Caco-2 (cell line): ENCODE results near the gene SLC9A6. TPM values are rescaled to one million over a fixed set of nuclear protein-coding genes. Genes with fewer than 3 reads are reported as not detected.
A peak's percentile ranks its signal among the peaks of the same experiment; 100 is the strongest.

Experiments used
- BruUV-seq: library from RNA; stranded (reverse); fragments of 400-500 nt; replicated peaks from 2 replicates; lab custom pipeline; 2021; lab: Mats Ljungman, UMichigan
- CTCF ChIA-PET: fragments of 300-600 bp; sonication (Branson Sonifier 250); formaldehyde crosslinking; loops from one replicate; lab custom pipeline; 2022; ENCODE audit warnings: antibody characterized with exemption; lab: Charles Lee
- POLR2A ChIA-PET: fragments of 300-600 bp; sonication (Branson Sonifier 250); formaldehyde crosslinking; loops from one replicate; lab custom pipeline; 2022; ENCODE audit warnings: antibody characterized with exemption; lab: Charles Lee
- DNase-seq, 2 experiments: peaks; one replicate each; pipeline versions ENCODE4 v3.0.0 to v3.0.0-alpha.2; 2020 to 2022
- H3K27me3 ChIP-seq: replicated peaks from 2 replicates; pipeline ENCODE4 v1.6.0; 2011; ENCODE audit warnings: low read length; ENCODE audit not compliant: control insufficient read depth, insufficient read depth
- H3K36me3 ChIP-seq: 2 replicates; pipeline ENCODE4 v1.5.1; 2011; ENCODE audit warnings: low read length; ENCODE audit not compliant: control insufficient read depth, insufficient read depth
- H3K4me1 ChIP-seq: fragments of 250-450 bp; sonication (Bioruptor Pico); 2 replicates; pipeline ENCODE4 v1.5.1; 2020; ENCODE audit warnings: mild to moderate bottlenecking
- H3K4me3 ChIP-seq: 2 replicates; pipeline ENCODE4 v1.5.1; 2011; ENCODE audit warnings: low read depth, mild to moderate bottlenecking, control low read depth, low read length
- H3K9me3 ChIP-seq: fragments of 250-450 bp; sonication (Bioruptor Pico); 2 replicates; pipeline ENCODE4 v1.5.1; 2020; ENCODE audit warnings: mild to moderate bottlenecking, moderate library complexity
- H3K27ac Mint-ChIP-seq: one replicate; pipeline ENCODE4 v1.8.0; 2022; ENCODE audit warnings: mixed read lengths; ENCODE audit not compliant: unreplicated experiment
- H3K27me3 Mint-ChIP-seq: one replicate; pipeline ENCODE4 v1.8.0; 2022; ENCODE audit warnings: mixed read lengths; ENCODE audit not compliant: insufficient read depth, unreplicated experiment
- H3K36me3 Mint-ChIP-seq: one replicate; pipeline ENCODE4 v1.8.0; 2022; ENCODE audit warnings: mild to moderate bottlenecking, mixed read lengths; ENCODE audit not compliant: insufficient read depth, unreplicated experiment
- H3K4me1 Mint-ChIP-seq: one replicate; pipeline ENCODE4 v1.8.0; 2022; ENCODE audit warnings: low read depth, mixed read lengths; ENCODE audit not compliant: unreplicated experiment
- H3K4me3 Mint-ChIP-seq: one replicate; pipeline ENCODE4 v1.8.0; 2022; ENCODE audit warnings: mild to moderate bottlenecking, moderate library complexity, mixed read lengths; ENCODE audit not compliant: unreplicated experiment
- H3K9me3 Mint-ChIP-seq: one replicate; pipeline ENCODE4 v1.8.0; 2022; ENCODE audit warnings: mixed read lengths; ENCODE audit not compliant: unreplicated experiment
- CTCF ChIP-seq, 2 experiments: fragments of 200-600 bp in 1 of 2; IDR thresholded peaks; 1 replicate in 1 of 2; 2 replicates in 1 of 2; pipeline versions ENCODE4 v1.5.1 to v1.8.0; 2011 to 2022; ENCODE audit warnings: antibody characterized with exemption in 1 of 2, control low read depth in 1 of 2, inconsistent platforms in 1 of 2, low read depth in 1 of 2, low read length in 1 of 2, mild to moderate bottlenecking in 1 of 2, moderate library complexity in 1 of 2; ENCODE audit not compliant: insufficient read depth in 1 of 2, severe bottlenecking in 1 of 2, unreplicated experiment in 1 of 2
- intact Hi-C: fragments of 100-400 bp; cut with micrococcal nuclease; formaldehyde crosslinking; loops from one replicate; pipeline ENCODE4 v1.10.0; 2022; ENCODE audit not compliant: unreplicated experiment
- total RNA-seq: library from RNA; stranded (reverse); gene quantifications from 2 replicates; pipeline ENCODE4 v1.2.3, GENCODE V29; 2022

Gene SLC9A6
- total RNA-seq, 1 experiment from 2014 or later: 9.9 TPM

GRCh38 chrX:135981668-135982067, 3.6 kb upstream of the SLC9A6 start:
- H3K36me3 Mint-ChIP-seq: no peaks in the 10 kb centered on the region
- H3K27me3 Mint-ChIP-seq: no peaks in the 10 kb centered on the region
- H3K4me1 Mint-ChIP-seq: peaks cover 22% of the 10 kb centered on the region
- H3K36me3 ChIP-seq: no peaks in the 10 kb centered on the region
- H3K4me3 Mint-ChIP-seq: no peak overlapping the region
- no peak overlapping the region for H3K4me3 ChIP-seq
- BruUV-seq: no TSS peak
- no peak for TF ChIP-seq CTCF (IDR thresholded peaks at IDR 0.05; ENCODE audit: insufficient read depth in 1 of 2, low read depth in 1 of 2, low read length in 1 of 2, severe bottlenecking in 1 of 2, unreplicated experiment in 1 of 2)
- no peaks in the 10 kb centered on the region for H3K27me3 ChIP-seq
- no peaks in the 10 kb centered on the region for H3K4me1 ChIP-seq
- H3K9me3 ChIP-seq: no peaks in the 10 kb centered on the region
- no peaks in the 10 kb centered on the region for H3K9me3 Mint-ChIP-seq
- ChIA-PET POLR2A (no interaction called here), CTCF (no interaction called here)
- no peak overlapping the region for H3K27ac Mint-ChIP-seq
- intact Hi-C loops: no loop called here
- no peak for DNase-seq

GRCh38 chrX:135982860-135983259, 2.4 kb upstream of the SLC9A6 start:
- POLR2A ChIA-PET: no interaction called here
- Histone ChIP-seq H3K36me3 (no peaks in the 10 kb centered on the region), H3K4me3 (no peak overlapping the region), H3K9me3 (no peaks in the 10 kb centered on the region), H3K4me1 (no peaks in the 10 kb centered on the region), H3K27me3 (no peaks in the 10 kb centered on the region)
- no peak for DNase-seq
- Mint-ChIP-seq H3K36me3 (no peaks in the 10 kb centered on the region), H3K4me3 (peak overlapping the region; percentile 76), H3K4me1 (peaks cover 22% of the 10 kb centered on the region), H3K27ac (peak overlapping the region; percentile 80), H3K9me3 (no peaks in the 10 kb centered on the region), H3K27me3 (no peaks in the 10 kb centered on the region)
- CTCF ChIA-PET: no interaction called here
- BruUV-seq: no TSS peak
- TF ChIP-seq CTCF (IDR thresholded peaks at IDR 0.05; ENCODE audit: insufficient read depth in 1 of 2, low read depth in 1 of 2, low read length in 1 of 2, severe bottlenecking in 1 of 2, unreplicated experiment in 1 of 2): no peak
- intact Hi-C loops: no loop called here

GRCh38 chrX:135984256-135984655, 979 bp upstream of the SLC9A6 start:
- Mint-ChIP-seq H3K4me3 (peak overlapping the region; percentile 76), H3K27ac (peak overlapping the region; percentile 73), H3K27me3 (no peaks in the 10 kb centered on the region), H3K36me3 (no peaks in the 10 kb centered on the region), H3K9me3 (no peaks in the 10 kb centered on the region), H3K4me1 (peaks cover 22% of the 10 kb centered on the region)
- Histone ChIP-seq H3K4me1 (no peaks in the 10 kb centered on the region), H3K4me3 (peak overlapping the region; percentile 63), H3K27me3 (no peaks in the 10 kb centered on the region), H3K36me3 (no peaks in the 10 kb centered on the region), H3K9me3 (no peaks in the 10 kb centered on the region)
- ChIA-PET POLR2A (no interaction called here), CTCF (no interaction called here)
- intact Hi-C loops: loop anchor here (1.0 kb wide), 1 partner anchor 10 kb away; no protein-coding TSS in a partner anchor
- BruUV-seq: no TSS peak
- no peak for TF ChIP-seq CTCF (IDR thresholded peaks at IDR 0.05; ENCODE audit: insufficient read depth in 1 of 2, low read depth in 1 of 2, low read length in 1 of 2, severe bottlenecking in 1 of 2, unreplicated experiment in 1 of 2)
- no peak for DNase-seq
